Right atrium auricular region (tissue), 2 donors: ENCODE measurements around the gene PLA2G5. TPM values are rescaled to one million over a fixed set of nuclear protein-coding genes. Genes with fewer than 3 reads are reported as not detected.

Experiments
- DNase-seq: peaks from one replicate; pipeline ENCODE4 v3.0.0-alpha.2; 2019; ENCODE audit warnings: low spot score
- H3K27ac ChIP-seq, 2 donors: fragments of 200-600 bp; sonication (generic); 1 replicate in 1 of 2; 2 replicates in 1 of 2; pipeline ENCODE4 v1.5.1; 2016 to 2019
- H3K27me3 ChIP-seq, 2 donors: fragments of 200-600 bp; sonication (generic); one replicate each; pipeline versions ENCODE4 v1.5.1 to v1.6.0; 2017 to 2019
- H3K36me3 ChIP-seq: fragments of 200-600 bp; sonication (generic); one replicate; pipeline ENCODE4 v1.5.1; 2016
- H3K4me1 ChIP-seq, 2 donors: fragments of 200-600 bp; sonication (generic); one replicate each; pipeline versions ENCODE4 v1.5.1 to v1.6.0; 2017 to 2019
- H3K4me3 ChIP-seq, 2 donors: fragments of 200-600 bp; sonication (generic); 1 replicate in 1 of 2; 2 replicates in 1 of 2; pipeline ENCODE4 v1.5.1; 2017 to 2019; ENCODE audit warnings: mild to moderate bottlenecking in 1 of 2, moderate library complexity in 1 of 2
- H3K9me3 ChIP-seq, 2 donors: fragments of 200-600 bp; sonication (generic); one replicate each; pipeline ENCODE4 v1.5.1; 2019
- total RNA-seq, 2 donors: library from RNA; depleted of rRNA; stranded (reverse); fragments of >200 nt; gene quantifications; one replicate each; pipeline ENCODE4 v1.1.0, GENCODE V29; 2016
- TF ChIP-seq, protein P1 (sequence below), 2 donors: fragments of 200-600 bp; sonication (generic); IDR thresholded peaks; one replicate each; pipeline ENCODE4 v1.5.1; 2019; ENCODE audit warnings: antibody characterized with exemption in 2 of 2

PLA2G5 gene
- total RNA-seq, 2 donors from 2014 or later: 115 to 149 TPM

DNA sequence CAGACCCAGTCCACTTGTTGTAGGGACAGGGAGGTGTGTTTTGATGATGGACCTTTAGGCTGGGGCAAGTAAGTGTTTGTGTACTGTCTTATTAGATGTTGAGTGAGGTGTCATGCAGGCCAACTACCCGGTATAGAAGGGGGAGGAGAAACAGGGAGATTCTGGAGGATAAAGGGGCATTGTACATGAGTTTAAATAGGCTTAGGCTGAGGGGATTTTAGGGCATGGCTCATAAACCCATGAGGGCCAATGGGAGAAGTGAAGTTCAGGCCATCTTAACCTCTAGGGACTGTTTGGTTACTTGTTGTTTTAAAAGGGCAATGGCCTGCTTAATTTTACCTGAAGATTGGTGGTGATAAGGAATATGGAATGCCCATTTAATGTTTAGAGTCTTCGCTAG lies 38.2 kb upstream of the PLA2G5 start:
- Histone ChIP-seq H3K4me3 (peak overlapping the region; percentile 55 to 58), H3K36me3 (peaks cover 3% of the 10 kb centered on the region), H3K27ac (peak overlapping the region; percentile 86 to 98), H3K27me3 (no peaks in the 10 kb centered on the region), H3K9me3 (peaks cover 0 to 12% of the 10 kb centered on the region in 2 donors), H3K4me1 (peaks cover 0 to 36% of the 10 kb centered on the region in 2 donors)
- TF ChIP-seq, protein P1, sequence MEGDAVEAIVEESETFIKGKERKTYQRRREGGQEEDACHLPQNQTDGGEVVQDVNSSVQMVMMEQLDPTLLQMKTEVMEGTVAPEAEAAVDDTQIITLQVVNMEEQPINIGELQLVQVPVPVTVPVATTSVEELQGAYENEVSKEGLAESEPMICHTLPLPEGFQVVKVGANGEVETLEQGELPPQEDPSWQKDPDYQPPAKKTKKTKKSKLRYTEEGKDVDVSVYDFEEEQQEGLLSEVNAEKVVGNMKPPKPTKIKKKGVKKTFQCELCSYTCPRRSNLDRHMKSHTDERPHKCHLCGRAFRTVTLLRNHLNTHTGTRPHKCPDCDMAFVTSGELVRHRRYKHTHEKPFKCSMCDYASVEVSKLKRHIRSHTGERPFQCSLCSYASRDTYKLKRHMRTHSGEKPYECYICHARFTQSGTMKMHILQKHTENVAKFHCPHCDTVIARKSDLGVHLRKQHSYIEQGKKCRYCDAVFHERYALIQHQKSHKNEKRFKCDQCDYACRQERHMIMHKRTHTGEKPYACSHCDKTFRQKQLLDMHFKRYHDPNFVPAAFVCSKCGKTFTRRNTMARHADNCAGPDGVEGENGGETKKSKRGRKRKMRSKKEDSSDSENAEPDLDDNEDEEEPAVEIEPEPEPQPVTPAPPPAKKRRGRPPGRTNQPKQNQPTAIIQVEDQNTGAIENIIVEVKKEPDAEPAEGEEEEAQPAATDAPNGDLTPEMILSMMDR (IDR thresholded peaks at IDR 0.05): no peak
- DNase-seq: no peak

DNA sequence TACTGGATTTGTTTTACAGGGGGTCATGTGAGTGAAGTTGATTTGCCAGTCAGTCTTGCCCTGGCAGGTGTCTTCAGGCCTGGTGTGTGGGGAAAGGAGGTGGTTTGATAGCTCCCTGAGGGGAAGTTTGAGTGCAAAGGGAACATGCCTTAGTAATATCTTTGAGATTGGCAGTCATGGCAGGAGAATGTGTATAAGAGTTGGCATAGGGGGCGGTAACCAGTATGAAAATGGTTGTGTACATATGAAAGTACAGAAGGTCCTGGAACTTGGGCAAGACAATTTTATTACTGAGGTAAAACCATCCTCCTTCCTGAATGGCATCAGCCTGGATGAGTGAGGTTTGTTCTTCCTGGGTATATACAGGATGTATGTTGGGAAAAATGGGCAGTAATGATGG lies 37.6 kb upstream of the PLA2G5 start:
- Histone ChIP-seq H3K9me3 (peaks cover 0 to 15% of the 10 kb centered on the region in 2 donors), H3K36me3 (peaks cover 9% of the 10 kb centered on the region), H3K4me1 (peaks cover 0 to 35% of the 10 kb centered on the region in 2 donors), H3K4me3 (peak overlapping the region; percentile 16 to 55), H3K27ac (peak overlapping the region; percentile 86 to 98), H3K27me3 (no peaks in the 10 kb centered on the region)
- TF ChIP-seq, protein P1 (IDR thresholded peaks at IDR 0.05): no peak
- no peak for DNase-seq

DNA sequence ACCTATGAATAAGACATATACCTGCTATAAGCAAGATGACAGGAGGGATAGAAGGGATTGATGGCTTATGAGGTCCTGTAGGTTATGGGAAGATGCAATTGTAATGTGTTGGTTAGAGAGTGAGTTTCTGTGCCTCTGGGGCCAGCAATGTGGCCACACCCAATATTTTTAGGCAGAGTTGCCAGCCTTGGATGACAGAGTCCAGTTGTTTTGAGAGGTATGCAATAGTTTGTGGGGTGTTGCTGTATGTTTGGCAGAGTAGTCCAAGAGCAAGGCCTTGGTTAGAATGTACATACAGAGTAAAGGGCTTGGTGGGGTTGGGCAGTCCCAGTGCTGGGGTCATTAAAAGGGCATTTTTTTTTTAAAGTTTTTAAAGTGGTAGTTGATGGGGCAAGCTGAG lies 36.6 kb upstream of the PLA2G5 start:
- Histone ChIP-seq H3K9me3 (peaks cover 0 to 15% of the 10 kb centered on the region in 2 donors), H3K27me3 (no peaks in the 10 kb centered on the region), H3K27ac (peak overlapping the region; percentile 44 to 98), H3K4me3 (peak overlapping the region; percentile 16 to 55), H3K36me3 (peaks cover 9% of the 10 kb centered on the region), H3K4me1 (peaks cover 0 to 29% of the 10 kb centered on the region in 2 donors)
- TF ChIP-seq, protein P1 (IDR thresholded peaks at IDR 0.05): no peak
- DNase-seq: no peak

DNA sequence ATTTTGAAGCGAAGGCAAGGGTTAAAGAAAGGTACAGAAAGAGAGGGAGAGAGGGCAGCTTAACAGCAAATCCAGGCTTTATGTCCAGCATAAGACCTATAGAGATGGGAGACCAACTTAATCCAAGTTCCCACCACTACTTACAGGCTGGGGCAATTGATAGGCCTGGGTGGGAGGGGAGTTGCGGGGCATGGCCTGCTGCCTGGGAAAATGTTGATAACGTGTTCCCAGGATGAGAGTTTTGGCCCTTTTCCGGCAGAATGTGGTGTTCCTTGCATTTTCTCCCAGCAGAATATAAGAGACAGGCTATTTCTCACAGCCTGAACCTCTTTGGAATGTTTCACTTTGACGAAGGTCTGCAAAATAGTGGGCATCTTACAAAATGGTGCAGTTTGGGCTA lies 34.9 kb upstream of the PLA2G5 start:
- Histone ChIP-seq H3K9me3 (peaks cover 0 to 15% of the 10 kb centered on the region in 2 donors), H3K36me3 (peaks cover 9% of the 10 kb centered on the region), H3K27ac (peak overlapping the region; percentile 44 to 98), H3K4me3 (no peak overlapping the region), H3K4me1 (peaks cover 0 to 24% of the 10 kb centered on the region in 2 donors), H3K27me3 (no peaks in the 10 kb centered on the region)
- TF ChIP-seq, protein P1 (IDR thresholded peaks at IDR 0.05): no peak
- DNase-seq: no peak

DNA sequence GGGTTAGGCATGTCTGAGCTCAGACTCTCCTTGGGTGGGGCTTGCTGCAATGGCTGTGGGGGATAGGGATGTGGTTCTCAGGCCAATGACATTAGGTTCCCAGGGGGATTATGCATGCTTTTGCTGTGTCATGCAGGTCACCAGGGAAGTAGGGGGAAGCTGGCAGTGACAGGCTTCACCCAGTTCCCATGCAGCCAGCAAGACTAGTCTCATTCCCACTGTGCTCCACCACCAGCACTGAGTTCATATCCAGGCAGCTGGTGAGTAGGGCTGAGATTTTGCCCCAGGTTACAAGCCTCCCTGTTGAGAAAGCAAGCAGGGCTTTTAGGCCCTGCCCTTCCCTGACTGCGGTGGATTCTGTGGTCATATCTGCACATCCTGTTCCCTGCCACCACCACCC lies 32.1 kb upstream of the PLA2G5 start:
- peaks cover 0 to 9% of the 10 kb centered on the region in 2 donors for H3K4me1 ChIP-seq
- H3K27me3 ChIP-seq: no peaks in the 10 kb centered on the region
- DNase-seq: no peak
- H3K36me3 ChIP-seq: peaks cover 9% of the 10 kb centered on the region
- peak overlapping the region in 1 of 2 donors; percentile 65 for H3K27ac ChIP-seq
- TF ChIP-seq, protein P1 (IDR thresholded peaks at IDR 0.05): no peak
- no peak overlapping the region for H3K4me3 ChIP-seq
- H3K9me3 ChIP-seq: peaks cover 0 to 15% of the 10 kb centered on the region in 2 donors

DNA sequence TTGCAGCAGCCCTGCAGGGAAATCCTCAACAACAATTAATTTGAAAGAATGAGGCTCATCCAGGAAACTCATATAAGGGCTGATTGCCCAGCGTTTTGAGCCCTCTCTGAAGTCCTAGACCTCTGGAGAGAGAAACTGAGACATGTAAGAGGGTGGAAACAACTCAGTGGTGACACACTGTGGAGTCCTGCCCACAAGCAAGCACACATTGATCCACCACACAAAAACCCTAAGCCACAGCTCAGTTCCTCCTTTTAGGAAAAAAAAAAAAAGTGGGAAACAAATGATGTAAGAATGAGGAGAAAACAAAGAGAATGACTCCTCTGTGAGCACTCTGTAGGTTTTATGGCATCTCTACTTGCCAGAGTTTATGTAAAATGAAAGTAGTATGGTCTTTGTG lies 22.9 kb upstream of the PLA2G5 start:
- Histone ChIP-seq H3K27ac (peak overlapping the region in 1 of 2 donors; percentile 32), H3K4me1 (peaks cover 0 to 8% of the 10 kb centered on the region in 2 donors), H3K9me3 (peaks cover 0 to 10% of the 10 kb centered on the region in 2 donors), H3K27me3 (no peaks in the 10 kb centered on the region), H3K36me3 (peaks cover 4% of the 10 kb centered on the region), H3K4me3 (no peak overlapping the region)
- peak; percentile 47 for DNase-seq
- TF ChIP-seq, protein P1 (IDR thresholded peaks at IDR 0.05): no peak
